GM23338 (cell line): Measurements from ENCODE around the gene VIPR1.

Experiments used
- CTCF ChIP-seq, 2 experiments: fragments of 200-600 bp in 1 of 2; sonication (generic) in 1 of 2; conservative IDR thresholded peaks; 2 replicates each; pipeline versions ENCODE4 v1.5.1 to v1.6.1; 2016 to 2017; ENCODE audit warnings: antibody characterized with exemption in 2 of 2, low read depth in 2 of 2, mild to moderate bottlenecking in 2 of 2, moderate library complexity in 1 of 2
- EZH2 ChIP-seq: fragments of 200-600 bp; sonication (generic); IDR thresholded peaks from one replicate; pipeline ENCODE4 v1.8.0; 2017; ENCODE audit warnings: antibody characterized with exemption, mild to moderate bottlenecking, low read depth; ENCODE audit not compliant: unreplicated experiment
- POLR2AphosphoS5 ChIP-seq: IDR thresholded peaks from 2 replicates; pipeline ENCODE4 v1.6.1; 2016; ENCODE audit warnings: antibody characterized with exemption, low read depth
- REST ChIP-seq: IDR thresholded peaks from one replicate; pipeline ENCODE4 v1.6.1; 2018; ENCODE audit warnings: antibody characterized with exemption; ENCODE audit not compliant: unreplicated experiment

- TF ChIP-seq CTCF (conservative IDR thresholded peaks at IDR 0.05; ENCODE audit: low read depth in 2 of 2) (no peak), EZH2 (no peak), POLR2AphosphoS5 (no peak), REST (no peak)
Observed at GRCh38 chr3:42495393-42495792, 7.0 kb upstream of the VIPR1 start.
